Measurements from ENCODE around the gene LRP8.
"Not testable (repeated sequence)": the region's sequence is repeated elsewhere in the genome, so short reads cannot be mapped to it uniquely, and the experiment has no call there.

The LRP8 gene

GRCh38 chr1:53303726-53304515, 23.9 kb downstream of the LRP8 start:
- DNase-seq, result no peak

- DNase-seq, result no peak
These were observed 24.6 kb downstream of the LRP8 start for GRCh38 chr1:53303243-53303642.

GRCh38 chr1:53299233-53299632, 28.6 kb downstream of the LRP8 start:
- no peak for DNase-seq

- DNase-seq, result no peak
These were observed 29.7 kb downstream of the LRP8 start for GRCh38 chr1:53298045-53298637.

GRCh38 chr1:53297195-53297594, 30.7 kb downstream of the LRP8 start:
- no peak for DNase-seq

GRCh38 chr1:53296117-53296749, 31.6 kb downstream of the LRP8 start:
- DNase-seq, result peak; percentile 22

GRCh38 chr1:53295726-53296116, 32.1 kb downstream of the LRP8 start:
- no peak for DNase-seq

- DNase-seq, result no peak
These were observed 32.6 kb downstream of the LRP8 start for GRCh38 chr1:53295295-53295694.

- peak; percentile 39 for DNase-seq
These were observed 33.3 kb downstream of the LRP8 start for GRCh38 chr1:53294567-53294966.

- DNase-seq, result no peak
These were observed 33.8 kb downstream of the LRP8 start for GRCh38 chr1:53294061-53294460.

- no peak for DNase-seq
These were observed 34.7 kb downstream of the LRP8 start for GRCh38 chr1:53293123-53293522.

- DNase-seq, result no peak
These were observed 35.2 kb downstream of the LRP8 start for GRCh38 chr1:53292690-53293089.

- DNase-seq, result no peak
These were observed 36.3 kb downstream of the LRP8 start for GRCh38 chr1:53291574-53291973.

- no peak for DNase-seq
These were observed 39.0 kb downstream of the LRP8 start for GRCh38 chr1:53288790-53289429.

GRCh38 chr1:53288002-53288789, 39.7 kb downstream of the LRP8 start:
- no peak for DNase-seq

GRCh38 chr1:53286955-53287354, 40.9 kb downstream of the LRP8 start:
- no peak for DNase-seq

- DNase-seq, result no peak
These were observed 41.7 kb downstream of the LRP8 start for GRCh38 chr1:53285969-53286760.

GRCh38 chr1:53285546-53285945, 42.3 kb downstream of the LRP8 start:
- DNase-seq, result no peak

GRCh38 chr1:53284224-53285020, 43.4 kb downstream of the LRP8 start:
- DNase-seq, result no peak

- DNase-seq, result not testable (repeated sequence)
These were observed 44.7 kb downstream of the LRP8 start for GRCh38 chr1:53283156-53283555.

- DNase-seq, result no peak
These were observed 46.7 kb downstream of the LRP8 start for GRCh38 chr1:53281133-53281532.

Data from CD4-positive, alpha-beta T cell treated with Interleukin-17A for 1 hour (primary cell).